Common myeloid progenitor, CD34-positive (primary cell): ENCODE results near the gene HES7.
"Not testable (repeated sequence)": the region's sequence is repeated elsewhere in the genome, so short reads cannot be mapped to it uniquely, and the experiment has no call there.

Experiments used
- CTCF ChIA-PET: fragments of 350-600 bp; sonication (Branson Sonifier 250); formaldehyde crosslinking; loops from one replicate; lab custom pipeline; 2021; ENCODE audit warnings: antibody characterized with exemption; lab: Charles Lee
- POLR2A ChIA-PET: fragments of 350-600 bp; sonication (Branson Sonifier 250); formaldehyde crosslinking; loops from one replicate; lab custom pipeline; 2021; ENCODE audit warnings: antibody characterized with exemption; lab: Charles Lee
- DNase-seq, 3 donors: peaks; one replicate each; pipeline versions ENCODE4 v3.0.0 to v3.0.0-alpha.2; 2013
- H3K27ac ChIP-seq, 2 experiments: 1 replicate in 1 of 2; 2 replicates in 1 of 2; pipeline ENCODE4 v1.7.0; 2013; ENCODE audit warnings: inconsistent platforms in 2 of 2, low read length in 2 of 2, mild to moderate bottlenecking in 2 of 2, low read depth in 1 of 2, moderate library complexity in 1 of 2; ENCODE audit not compliant: severe bottlenecking in 2 of 2, insufficient read depth in 1 of 2, poor library complexity in 1 of 2
- H3K27me3 ChIP-seq, 5 experiments: replicated peaks in 2 of 5; 1 replicate in 3 of 5; 2 replicates in 2 of 5; pipeline versions ENCODE4 v1.6.1 to v1.7.0; 2013; ENCODE audit warnings: low read length in 4 of 5, mild to moderate bottlenecking in 2 of 5, moderate library complexity in 2 of 5, inconsistent platforms in 1 of 5; ENCODE audit not compliant: insufficient read depth in 5 of 5, control insufficient read depth in 4 of 5
- H3K36me3 ChIP-seq, 4 experiments: 1 replicate in 2 of 4; 2 replicates in 2 of 4; pipeline versions ENCODE4 v1.6.1 to v1.7.0; 2013; ENCODE audit warnings: low read length in 3 of 4, control low read depth in 1 of 4, mild to moderate bottlenecking in 1 of 4; ENCODE audit not compliant: control insufficient read depth in 4 of 4, insufficient read depth in 4 of 4
- H3K4me1 ChIP-seq, 4 experiments: 1 replicate in 3 of 4; 2 replicates in 1 of 4; pipeline versions ENCODE4 v1.6.1 to v1.7.1; 2013; ENCODE audit warnings: low read length in 3 of 4, mild to moderate bottlenecking in 3 of 4, control low read depth in 1 of 4, inconsistent platforms in 1 of 4, moderate library complexity in 1 of 4; ENCODE audit not compliant: control insufficient read depth in 4 of 4, insufficient read depth in 4 of 4; ENCODE audit errors: control extremely low read depth in 1 of 4
- H3K4me3 ChIP-seq, 7 experiments: 1 replicate in 4 of 7; 2 replicates in 3 of 7; pipeline versions ENCODE4 v1.5.1 to v1.7.0; 2013; ENCODE audit warnings: mild to moderate bottlenecking in 7 of 7, low read length in 6 of 7, moderate library complexity in 6 of 7, inconsistent platforms in 2 of 7, low read depth in 2 of 7, control low read depth in 1 of 7; ENCODE audit not compliant: insufficient read depth in 4 of 7, control insufficient read depth in 1 of 7; ENCODE audit errors: extremely low read depth in 1 of 7
- H3K9me3 ChIP-seq, 5 experiments: 1 replicate in 4 of 5; 2 replicates in 1 of 5; pipeline versions ENCODE4 v1.6.1 to v1.7.1; 2013; ENCODE audit warnings: low read length in 4 of 5, mild to moderate bottlenecking in 2 of 5, inconsistent platforms in 1 of 5, low read depth in 1 of 5, moderate library complexity in 1 of 5; ENCODE audit not compliant: control insufficient read depth in 4 of 5, insufficient read depth in 2 of 5; ENCODE audit errors: control extremely low read depth in 1 of 5
- WGBS: methylation state at CpG from one replicate; pipeline ENCODE4 v1.1.5; 2013; ENCODE audit not compliant: insufficient coverage; 5-methylcytosine and 5-hydroxymethylcytosine counted together

The HES7 gene

DNA sequence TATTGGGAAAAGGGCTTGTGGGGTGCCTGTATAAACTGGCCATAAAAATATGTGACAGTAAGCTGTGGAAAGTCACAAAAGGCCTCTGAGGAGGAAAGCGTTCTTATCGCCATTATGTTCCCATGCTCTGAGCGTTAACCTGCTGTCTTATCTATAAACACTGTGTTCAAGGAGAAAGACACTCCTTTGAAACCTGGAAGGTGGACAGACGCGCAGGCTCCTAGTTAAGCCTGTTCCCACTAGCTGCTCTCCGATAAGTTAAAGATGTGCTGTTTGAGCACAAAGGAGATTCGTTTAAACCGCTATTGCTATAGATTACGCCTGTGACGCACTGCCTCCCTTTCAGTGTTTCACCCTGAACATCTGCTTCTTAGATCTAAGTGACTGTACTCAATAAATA is 41.6 kb downstream of the HES7 start:
- Histone ChIP-seq H3K36me3 (peaks cover 0 to 3% (median 0%) of the 10 kb centered on the region in 4 experiments), H3K4me3 (no peak overlapping the region), H3K4me1 (peaks cover 0 to 14% (median 12%) of the 10 kb centered on the region in 4 experiments), H3K27me3 (peaks cover 0 to 4% (median 0%) of the 10 kb centered on the region in 5 experiments), H3K27ac (no peak overlapping the region), H3K9me3 (no peaks in the 10 kb centered on the region)
- CTCF ChIA-PET: interaction anchor here (2.0 to 13.0 kb wide), 3 partner anchors 8 to 36 kb away, joined by 8 to 145 read pairs (median 11); partner anchors contain the start of genes ALOX12B and ALOXE3
- DNase-seq: no peak
- POLR2A ChIA-PET: no interaction called here
- WGBS: 99% methylated on average over 9 of the region's 10 CpGs

GRCh38 chr17:8081876-8082275 is 42.0 kb downstream of the HES7 start:
- WGBS: 100% methylated on average over 1 of the region's 3 CpGs
- no peak for DNase-seq
- POLR2A ChIA-PET: no interaction called here
- Histone ChIP-seq H3K27me3 (peaks cover 0 to 4% (median 0%) of the 10 kb centered on the region in 5 experiments), H3K4me1 (peaks cover 0 to 14% (median 12%) of the 10 kb centered on the region in 4 experiments), H3K4me3 (no peak overlapping the region), H3K27ac (no peak overlapping the region), H3K36me3 (peaks cover 0 to 3% (median 0%) of the 10 kb centered on the region in 4 experiments), H3K9me3 (no peaks in the 10 kb centered on the region)
- CTCF ChIA-PET: interaction anchor here (2.6 to 13.0 kb wide), 4 partner anchors 9 to 37 kb away, joined by 8 to 145 read pairs (median 13); partner anchors contain the start of genes ALOX12B and ALOXE3

DNA sequence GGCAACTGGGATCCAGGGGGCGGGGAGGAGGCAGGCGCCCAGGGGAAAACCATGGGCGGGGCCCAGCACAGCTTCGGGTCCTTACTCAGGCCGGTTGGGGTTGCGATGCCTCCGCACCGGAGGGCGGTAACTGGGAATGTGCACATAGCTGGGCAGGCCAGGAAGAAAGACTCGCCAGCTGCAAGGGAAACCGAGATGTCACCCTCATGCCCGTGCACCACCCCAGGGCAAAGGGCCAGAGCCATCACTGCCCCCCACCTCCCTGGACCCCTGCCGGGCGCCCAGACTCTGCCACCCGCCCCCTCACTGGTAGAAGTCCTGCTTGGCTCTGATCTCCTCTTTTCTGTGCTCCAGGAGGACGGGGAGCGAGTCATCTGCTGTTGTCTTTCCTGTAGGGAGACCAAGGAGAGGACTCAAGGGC is 43.1 kb downstream of the HES7 start:
- Histone ChIP-seq H3K9me3 (no peaks in the 10 kb centered on the region), H3K4me3 (no peak overlapping the region), H3K27me3 (peaks cover 0 to 5% (median 0%) of the 10 kb centered on the region in 5 experiments), H3K4me1 (peaks cover 0 to 14% (median 12%) of the 10 kb centered on the region in 4 experiments), H3K27ac (no peak overlapping the region), H3K36me3 (peaks cover 0 to 3% (median 0%) of the 10 kb centered on the region in 4 experiments)
- CTCF ChIA-PET: interaction anchor here (1.0 to 13.0 kb wide), 6 partner anchors 10 to 79 kb away, joined by 3 to 216 read pairs (median 13); partner anchors contain the start of genes ALOX12B and ALOXE3
- POLR2A ChIA-PET: interaction anchor here (0.6 kb wide), 1 partner anchor 83 kb away, joined by 6 read pairs; no protein-coding TSS in a partner anchor
- no peak for DNase-seq
- 95% methylated on average over 12 of the region's 17 CpGs for WGBS

DNA sequence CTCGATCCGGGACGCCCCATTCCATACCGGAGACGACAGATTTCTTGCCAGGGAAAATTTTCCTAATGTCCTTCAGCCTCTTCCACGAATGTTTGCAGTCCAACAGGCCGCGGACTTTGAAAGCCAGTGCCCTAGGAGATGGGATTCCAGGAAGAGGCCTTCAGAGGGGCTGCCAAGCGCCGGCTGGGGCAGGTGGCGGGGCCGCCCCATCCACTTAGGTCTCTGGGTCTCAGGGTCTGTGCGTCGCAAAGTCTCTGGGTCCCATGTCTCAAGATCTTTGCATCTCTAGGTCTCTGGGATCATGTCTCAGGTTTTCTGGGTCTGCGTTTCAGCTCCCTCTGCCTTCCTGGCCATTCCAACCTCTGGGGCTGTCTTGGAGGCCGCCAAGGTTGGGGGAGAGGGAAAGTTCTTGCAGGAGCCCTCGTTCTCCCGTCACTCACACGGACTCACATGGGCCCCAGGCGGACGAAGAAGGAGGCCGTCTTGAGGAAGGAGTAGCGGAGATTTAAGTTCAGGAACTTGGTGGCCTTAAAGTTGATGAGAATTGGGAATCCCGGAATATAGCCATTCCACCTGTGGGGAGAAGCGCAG is 43.6 kb downstream of the HES7 start:
- no peaks in the 10 kb centered on the region for H3K9me3 ChIP-seq
- POLR2A ChIA-PET: interaction anchor here (0.6 kb wide), 1 partner anchor 83 kb away, joined by 6 read pairs; no protein-coding TSS in a partner anchor
- 38% methylated on average over 25 of the region's 25 CpGs for WGBS
- CTCF ChIA-PET: interaction anchor here (1.0 to 13.0 kb wide), 7 partner anchors 10 to 79 kb away, joined by 3 to 216 read pairs (median 12); partner anchors contain the start of genes ALOX12B and ALOXE3
- no peak overlapping the region for H3K27ac ChIP-seq
- peaks cover 0 to 14% (median 12%) of the 10 kb centered on the region in 4 experiments for H3K4me1 ChIP-seq
- peaks cover 0 to 6% (median 2%) of the 10 kb centered on the region in 5 experiments for H3K27me3 ChIP-seq
- peaks cover 0 to 3% (median 0%) of the 10 kb centered on the region in 4 experiments for H3K36me3 ChIP-seq
- no peak for DNase-seq
- H3K4me3 ChIP-seq: peak overlapping the region in 5 of 7 experiments; percentile 54 to 84 (median 70)

GRCh38 chr17:8079291-8080207 is 44.4 kb downstream of the HES7 start:
- no peaks in the 10 kb centered on the region for H3K9me3 ChIP-seq
- H3K27me3 ChIP-seq: peaks cover 0 to 12% (median 8%) of the 10 kb centered on the region in 5 experiments
- peak overlapping the region; percentile 31 to 84 (median 55) for H3K4me3 ChIP-seq
- CTCF ChIA-PET: interaction anchor here (0.5 to 13.0 kb wide), 14 partner anchors 9 to 273 kb away, joined by 3 to 216 read pairs (median 4); partner anchors contain the start of genes ALOX12B and ALOXE3
- DNase-seq: peak; percentile 78 to 90 (median 88)
- WGBS: under 1% methylated on average over 87 of the region's 87 CpGs
- POLR2A ChIA-PET: interaction anchor here (1.0 to 1.2 kb wide), 2 partner anchors 40 to 94 kb away, joined by 3 read pairs; no protein-coding TSS in a partner anchor
- H3K27ac ChIP-seq: no peak overlapping the region
- H3K4me1 ChIP-seq: peaks cover 0 to 14% (median 12%) of the 10 kb centered on the region in 4 experiments
- H3K36me3 ChIP-seq: peaks cover 0 to 3% (median 0%) of the 10 kb centered on the region in 4 experiments

DNA sequence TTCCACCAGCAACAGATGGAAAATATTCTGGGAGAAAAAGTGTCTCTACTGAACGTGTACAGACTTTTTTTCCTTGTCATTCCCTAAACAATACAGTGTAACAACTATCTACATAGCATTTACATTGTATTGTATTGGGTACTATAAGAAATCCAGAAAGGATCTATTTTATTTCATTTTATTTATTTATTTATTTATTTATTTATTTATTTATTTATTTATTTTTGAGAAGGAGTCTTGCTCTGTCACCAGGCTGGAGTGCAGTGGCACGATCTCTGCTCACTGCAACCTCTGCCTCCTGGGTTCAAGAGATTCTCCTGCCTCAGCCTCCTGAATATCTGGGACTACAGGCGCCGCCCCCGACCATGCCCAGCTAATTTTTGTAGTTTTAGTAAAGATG is 46.0 kb downstream of the HES7 start:
- H3K27ac ChIP-seq, H3K36me3 ChIP-seq, POLR2A ChIA-PET, H3K4me3 ChIP-seq, H3K9me3 ChIP-seq, DNase-seq: not testable (repeated sequence)
- peaks cover 0 to 26% (median 23%) of the 10 kb centered on the region in 4 experiments for H3K4me1 ChIP-seq
- WGBS: 100% methylated on average over 1 of the region's 5 CpGs
- peaks cover 0 to 29% (median 22%) of the 10 kb centered on the region in 5 experiments for H3K27me3 ChIP-seq
- CTCF ChIA-PET: interaction anchor here (1.0 to 13.0 kb wide), 7 partner anchors 8 to 37 kb away, joined by 3 to 216 read pairs (median 8); partner anchors contain the start of gene ALOX12B
